Suprapubic skin (tissue), 4 donors: ENCODE data around the gene TOGARAM2. TPM values are rescaled to one million over a fixed set of nuclear protein-coding genes. Genes with fewer than 3 reads are reported as not detected.

Experiments
- DNase-seq, 2 donors: peaks; one replicate each; pipeline ENCODE4 v3.0.0-alpha.2; 2019; ENCODE audit warnings: low spot score in 2 of 2
- H3K27ac ChIP-seq: fragments of 200-600 bp; sonication (generic); one replicate; pipeline ENCODE4 v1.5.1; 2019
- H3K27me3 ChIP-seq: fragments of 200-600 bp; sonication (generic); one replicate; pipeline ENCODE4 v1.5.1; 2019
- H3K36me3 ChIP-seq: fragments of 200-600 bp; sonication (generic); one replicate; pipeline ENCODE4 v1.5.1; 2019
- H3K4me1 ChIP-seq: fragments of 200-600 bp; sonication (generic); one replicate; pipeline ENCODE4 v1.5.1; 2019
- H3K4me3 ChIP-seq: fragments of 200-600 bp; sonication (generic); one replicate; pipeline ENCODE4 v1.5.1; 2019; ENCODE audit warnings: mild to moderate bottlenecking
- H3K9me3 ChIP-seq: fragments of 200-600 bp; sonication (generic); one replicate; pipeline ENCODE4 v1.5.1; 2019
- EP300 ChIP-seq: sonication (generic); formaldehyde crosslinking; IDR thresholded peaks from one replicate; pipeline ENCODE4 v1.6.1; 2017; ENCODE audit warnings: antibody characterized with exemption
- POLR2A ChIP-seq, 2 donors: fragments of 450-650 bp; IDR thresholded peaks; one replicate each; pipeline ENCODE4 v1.6.1; 2017; ENCODE audit warnings: antibody characterized with exemption in 2 of 2, mild to moderate bottlenecking in 2 of 2, moderate library complexity in 2 of 2
- POLR2AphosphoS5 ChIP-seq, 3 donors: sonication (generic); formaldehyde crosslinking; IDR thresholded peaks; one replicate each; pipeline ENCODE4 v1.6.1; 2017; ENCODE audit warnings: antibody characterized with exemption in 3 of 3
- WGBS: methylation state at CpG from one replicate; pipeline ENCODE4 v1.1.5; 2018; 5-methylcytosine and 5-hydroxymethylcytosine counted together
- total RNA-seq, 4 donors: library from RNA; depleted of rRNA; stranded (reverse); fragments of >200 nt; gene quantifications; one replicate each; pipeline ENCODE4 v1.1.0, GENCODE V29; 2016
- TF ChIP-seq, protein P1 (sequence below), 2 donors: fragments of 200-600 bp in 1 of 2; fragments of 450-650 bp in 1 of 2; sonication (generic) in 1 of 2; IDR thresholded peaks; one replicate each; pipeline ENCODE4 v1.5.1; 2016 to 2019; ENCODE audit warnings: antibody characterized with exemption in 2 of 2, mild to moderate bottlenecking in 1 of 2, moderate library complexity in 1 of 2

TOGARAM2 gene
- total RNA-seq, 4 donors from 2014 or later: 0.08 to 4.9 (median 1.4) TPM

- no peak overlapping the region for H3K27ac ChIP-seq
- TF ChIP-seq POLR2AphosphoS5 (IDR thresholded peaks at IDR 0.05) (no peak), POLR2A (IDR thresholded peaks at IDR 0.05) (no peak)
- TF ChIP-seq, protein P1, sequence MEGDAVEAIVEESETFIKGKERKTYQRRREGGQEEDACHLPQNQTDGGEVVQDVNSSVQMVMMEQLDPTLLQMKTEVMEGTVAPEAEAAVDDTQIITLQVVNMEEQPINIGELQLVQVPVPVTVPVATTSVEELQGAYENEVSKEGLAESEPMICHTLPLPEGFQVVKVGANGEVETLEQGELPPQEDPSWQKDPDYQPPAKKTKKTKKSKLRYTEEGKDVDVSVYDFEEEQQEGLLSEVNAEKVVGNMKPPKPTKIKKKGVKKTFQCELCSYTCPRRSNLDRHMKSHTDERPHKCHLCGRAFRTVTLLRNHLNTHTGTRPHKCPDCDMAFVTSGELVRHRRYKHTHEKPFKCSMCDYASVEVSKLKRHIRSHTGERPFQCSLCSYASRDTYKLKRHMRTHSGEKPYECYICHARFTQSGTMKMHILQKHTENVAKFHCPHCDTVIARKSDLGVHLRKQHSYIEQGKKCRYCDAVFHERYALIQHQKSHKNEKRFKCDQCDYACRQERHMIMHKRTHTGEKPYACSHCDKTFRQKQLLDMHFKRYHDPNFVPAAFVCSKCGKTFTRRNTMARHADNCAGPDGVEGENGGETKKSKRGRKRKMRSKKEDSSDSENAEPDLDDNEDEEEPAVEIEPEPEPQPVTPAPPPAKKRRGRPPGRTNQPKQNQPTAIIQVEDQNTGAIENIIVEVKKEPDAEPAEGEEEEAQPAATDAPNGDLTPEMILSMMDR (IDR thresholded peaks at IDR 0.05): no peak
- WGBS: 95% methylated on average over 10 of the region's 10 CpGs
Measured at GRCh38 chr2:29062371-29062770, 81.3 kb downstream of the TOGARAM2 start.

DNA sequence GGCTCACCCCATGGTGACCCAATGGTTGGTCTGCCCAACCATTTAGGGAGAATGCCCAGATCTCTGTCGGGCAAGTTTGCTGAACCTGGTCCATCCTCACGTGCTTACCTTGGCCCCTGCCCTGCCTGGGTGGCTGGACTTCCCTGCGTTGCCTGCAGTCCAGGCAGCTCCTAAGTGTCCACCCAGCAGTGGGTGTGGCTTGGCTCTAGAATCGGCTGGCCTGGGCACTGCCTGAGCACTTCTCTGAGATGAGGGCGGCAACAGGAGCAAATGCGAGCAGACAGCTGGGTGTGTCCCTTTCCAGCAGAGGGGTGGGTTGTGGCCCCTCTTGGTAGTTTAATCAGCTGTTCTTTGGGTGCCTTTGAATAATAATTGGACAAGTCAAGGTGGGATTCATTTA lies 82.0 kb downstream of the TOGARAM2 start:
- no peak for DNase-seq
- H3K9me3 ChIP-seq: no peaks in the 10 kb centered on the region
- 40% methylated on average over 1 of the region's 6 CpGs for WGBS

More at GRCh38 chr2:29062371-29062770, 81.3 kb downstream of the TOGARAM2 start:
- Histone ChIP-seq H3K4me3 (no peak overlapping the region), H3K36me3 (no peaks in the 10 kb centered on the region), H3K27me3 (no peaks in the 10 kb centered on the region), H3K4me1 (peaks cover 48% of the 10 kb centered on the region), H3K9me3 (no peaks in the 10 kb centered on the region)
- DNase-seq: no peak

DNA sequence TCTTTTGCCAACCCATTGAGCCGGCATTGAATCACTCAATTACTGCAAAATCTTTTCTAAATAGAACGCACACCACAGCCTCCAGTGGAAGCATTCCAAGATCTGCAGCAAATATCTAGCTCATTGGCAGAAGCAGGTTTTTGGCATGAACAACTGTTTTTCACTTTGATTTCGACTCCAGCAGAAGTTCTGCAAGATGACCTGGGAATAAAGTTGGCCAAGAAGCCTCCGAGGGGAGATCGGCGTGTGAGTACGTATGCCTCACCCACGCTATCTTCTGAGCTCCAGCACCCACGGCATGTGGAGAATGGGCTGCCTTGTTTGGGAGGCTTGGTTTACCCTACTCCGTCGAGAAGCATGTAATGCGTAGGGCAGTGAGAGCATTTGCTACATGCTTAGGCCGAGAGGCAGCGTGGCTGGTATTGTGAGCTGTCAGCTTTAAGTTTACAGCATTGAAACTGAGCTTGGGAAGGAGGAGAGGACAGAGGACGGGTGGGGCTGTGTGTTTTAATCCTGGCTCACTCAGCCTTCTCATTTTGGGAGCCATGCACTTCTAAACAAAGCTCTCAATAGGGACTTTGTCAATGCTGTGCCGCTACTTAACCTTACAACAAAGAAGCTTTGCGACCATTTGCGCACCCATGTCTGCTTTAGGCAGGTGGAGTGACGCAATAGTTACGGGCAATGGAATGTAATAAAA lies 82.7 kb downstream of the TOGARAM2 start:
- Histone ChIP-seq H3K4me1 (peaks cover 62% of the 10 kb centered on the region), H3K36me3 (no peaks in the 10 kb centered on the region), H3K27me3 (no peaks in the 10 kb centered on the region), H3K9me3 (no peaks in the 10 kb centered on the region), H3K27ac (peak overlapping the region; percentile 92), H3K4me3 (peak overlapping the region; percentile 6)
- 44% methylated on average over 20 of the region's 20 CpGs for WGBS
- no peak for DNase-seq
- TF ChIP-seq, protein P1 (IDR thresholded peaks at IDR 0.05): no peak
- TF ChIP-seq POLR2A (IDR thresholded peaks at IDR 0.05) (no peak), EP300 (no peak), POLR2AphosphoS5 (IDR thresholded peaks at IDR 0.05) (peak in 1 of 3 donors; percentile 19)

More for the DNA sequence above, 82.0 kb downstream of the TOGARAM2 start:
- no peaks in the 10 kb centered on the region for H3K27me3 ChIP-seq
- H3K36me3 ChIP-seq: no peaks in the 10 kb centered on the region
- H3K4me1 ChIP-seq: peaks cover 55% of the 10 kb centered on the region
- no peak for TF ChIP-seq POLR2AphosphoS5 (IDR thresholded peaks at IDR 0.05)
- TF ChIP-seq EP300: no peak
- TF ChIP-seq, protein P1 (IDR thresholded peaks at IDR 0.05): no peak
- no peak for TF ChIP-seq POLR2A (IDR thresholded peaks at IDR 0.05)
- H3K4me3 ChIP-seq: peak overlapping the region; percentile 6
- peak overlapping the region; percentile 92 for H3K27ac ChIP-seq

DNA sequence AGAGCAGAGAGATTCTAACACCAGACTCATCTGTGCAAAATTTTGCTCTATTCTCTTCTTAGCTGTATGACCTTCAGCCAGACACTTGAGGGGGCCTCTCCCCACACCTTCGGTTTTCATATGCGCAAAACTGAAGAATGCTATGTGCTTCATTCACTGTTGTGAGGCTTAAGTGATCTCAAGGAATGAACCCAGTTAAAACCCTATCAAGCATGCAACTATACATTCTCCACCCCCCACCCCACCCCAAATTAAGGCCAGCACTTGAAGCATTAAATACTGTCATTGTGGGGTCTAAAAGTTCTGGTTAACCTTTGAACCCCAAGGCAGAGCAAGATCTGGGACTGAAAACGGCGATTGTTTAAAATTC lies 83.2 kb downstream of the TOGARAM2 start:
- H3K36me3 ChIP-seq: no peaks in the 10 kb centered on the region
- DNase-seq: no peak
- H3K4me1 ChIP-seq: peaks cover 62% of the 10 kb centered on the region
- 54% methylated on average over 4 of the region's 4 CpGs for WGBS
- H3K27me3 ChIP-seq: no peaks in the 10 kb centered on the region
- TF ChIP-seq POLR2AphosphoS5 (IDR thresholded peaks at IDR 0.05): no peak
- TF ChIP-seq POLR2A (IDR thresholded peaks at IDR 0.05): no peak
- TF ChIP-seq, protein P1 (IDR thresholded peaks at IDR 0.05): no peak
- TF ChIP-seq EP300: no peak
- H3K4me3 ChIP-seq: peak overlapping the region; percentile 31
- no peaks in the 10 kb centered on the region for H3K9me3 ChIP-seq
- peak overlapping the region; percentile 92 for H3K27ac ChIP-seq

DNA sequence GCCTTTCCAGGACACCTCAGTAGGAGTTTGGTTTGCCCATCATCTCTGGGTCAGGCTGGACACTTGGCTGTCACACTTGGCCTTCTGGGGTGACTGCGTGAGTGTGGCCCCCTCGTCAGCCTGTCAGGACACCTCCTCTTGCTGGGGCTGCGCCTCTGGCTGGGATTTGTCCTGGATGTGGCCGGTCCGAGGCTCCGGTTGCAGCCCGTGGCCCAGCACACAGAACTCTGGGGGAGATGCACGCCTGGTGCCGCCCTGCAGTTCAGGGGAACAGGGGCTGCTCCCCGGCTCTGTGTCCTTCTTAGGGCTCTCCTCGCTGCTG lies 83.6 kb downstream of the TOGARAM2 start:
- no peaks in the 10 kb centered on the region for H3K9me3 ChIP-seq
- H3K4me1 ChIP-seq: peaks cover 62% of the 10 kb centered on the region
- TF ChIP-seq POLR2A (IDR thresholded peaks at IDR 0.05) (no peak), POLR2AphosphoS5 (IDR thresholded peaks at IDR 0.05) (no peak), EP300 (no peak)
- H3K27me3 ChIP-seq: no peaks in the 10 kb centered on the region
- no peaks in the 10 kb centered on the region for H3K36me3 ChIP-seq
- no peak for DNase-seq
- 53% methylated on average over 9 of the region's 11 CpGs for WGBS
- peak overlapping the region; percentile 31 for H3K4me3 ChIP-seq
- peak overlapping the region; percentile 92 for H3K27ac ChIP-seq
